GM18520 (cell line): Measurements from ENCODE around the gene NTNG1.

Experiments used
- ATAC-seq: cut with Tn5 transposase; IDR thresholded peaks from one replicate; pipeline ENCODE4 v1.9.1; 2021; ENCODE audit not compliant: unreplicated experiment

Gene NTNG1

DNA sequence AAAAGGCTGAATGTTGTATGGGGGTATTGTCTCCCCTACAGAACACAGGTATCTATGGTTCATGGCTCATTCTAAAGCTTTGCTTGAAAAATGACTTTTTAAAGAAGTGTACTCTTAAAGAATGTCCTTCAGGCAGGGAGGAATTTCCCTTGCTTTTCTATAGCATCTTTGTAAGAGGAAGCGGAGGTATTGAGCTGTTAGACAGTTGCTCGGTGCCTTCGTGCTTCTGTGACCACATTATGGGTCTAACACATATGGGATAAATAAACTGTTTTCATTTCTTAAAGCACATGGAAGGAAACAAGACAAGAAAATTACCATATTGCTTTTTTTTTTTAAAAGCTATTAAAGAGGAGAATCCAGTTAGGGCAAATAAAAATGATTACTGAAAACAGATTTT lies 182.9 kb downstream of the NTNG1 start:
- no peak for ATAC-seq

DNA sequence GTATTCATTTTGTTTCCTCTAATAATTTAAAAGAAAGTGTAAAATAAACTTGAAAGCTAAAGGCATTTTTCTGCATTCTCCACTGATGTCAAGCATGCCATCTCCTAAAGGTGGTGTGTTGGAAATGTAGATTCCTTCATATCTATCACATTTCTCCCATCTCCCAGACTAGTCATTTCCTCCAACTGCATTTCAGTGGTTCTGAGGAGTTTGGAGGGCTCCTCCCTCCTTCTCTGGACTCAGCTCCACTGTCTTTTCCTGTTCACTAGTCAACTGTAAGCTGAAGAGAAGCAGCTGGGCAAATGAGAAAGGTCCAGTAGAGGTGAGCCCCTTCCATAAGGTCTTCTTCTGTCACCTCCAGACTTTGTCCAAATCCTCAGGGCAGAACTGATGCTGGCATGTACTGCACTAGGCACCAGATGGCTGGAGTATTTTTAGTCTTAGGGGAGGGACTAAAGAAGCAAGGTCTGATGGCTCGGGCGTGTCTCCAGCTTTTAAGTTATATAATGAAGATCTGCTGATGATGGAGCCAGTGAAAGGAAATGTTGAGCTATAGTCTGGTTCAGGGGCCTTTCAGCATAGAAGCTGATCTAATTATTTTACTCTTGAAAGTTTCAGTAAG lies 186.1 kb downstream of the NTNG1 start:
- no peak for ATAC-seq

- ATAC-seq: no peak
These were observed 186.6 kb downstream of the NTNG1 start for GRCh38 chr1:107327446-107327845.

- no peak for ATAC-seq
These were observed 187.2 kb downstream of the NTNG1 start for GRCh38 chr1:107328087-107328486.

DNA sequence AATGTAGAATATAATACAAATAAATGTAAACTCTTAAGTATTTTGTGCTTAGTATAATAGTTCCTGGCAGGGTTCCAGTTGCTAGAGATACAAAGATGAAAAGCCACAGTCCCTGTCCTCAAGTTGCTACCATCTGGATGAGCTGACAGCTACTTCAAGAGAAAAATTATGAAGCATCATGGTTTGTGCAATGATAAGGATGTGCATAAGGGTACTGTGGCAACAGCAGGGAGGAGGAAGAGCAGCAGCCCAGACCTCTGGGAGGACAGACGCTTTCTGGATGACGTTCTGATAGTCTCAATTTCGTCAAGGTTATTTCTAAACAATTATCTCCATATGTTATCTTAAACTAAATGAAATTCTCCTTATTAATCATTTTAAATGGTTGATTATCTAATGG lies 198.9 kb downstream of the NTNG1 start:
- no peak for ATAC-seq

DNA sequence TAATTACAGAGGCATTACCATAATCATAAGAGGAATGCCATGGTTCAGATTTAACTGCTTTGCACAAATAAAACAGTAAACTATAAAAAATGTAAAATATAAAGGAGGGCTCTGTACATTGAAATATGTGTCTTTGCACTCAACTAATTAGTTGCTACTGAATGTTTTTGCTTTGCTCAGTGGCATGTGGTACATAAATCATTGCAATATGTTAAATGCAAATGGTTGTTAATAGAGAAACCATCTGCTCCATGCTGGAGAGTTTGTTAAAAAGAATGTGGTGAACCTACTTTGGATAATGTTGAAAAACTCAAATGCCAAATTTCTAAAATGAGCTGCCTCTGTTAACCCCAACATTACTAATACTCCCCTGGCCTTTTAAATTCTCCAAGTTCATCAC lies 201.5 kb downstream of the NTNG1 start:
- no peak for ATAC-seq

- no peak for ATAC-seq
These were observed 201.9 kb downstream of the NTNG1 start for GRCh38 chr1:107342768-107343167.

- ATAC-seq: no peak
These were observed 202.8 kb downstream of the NTNG1 start for GRCh38 chr1:107343601-107344000.

GRCh38 chr1:107344268-107344760 lies 203.5 kb downstream of the NTNG1 start:
- ATAC-seq: no peak

- no peak for ATAC-seq
These were observed 204.0 kb downstream of the NTNG1 start for GRCh38 chr1:107344836-107345235.

DNA sequence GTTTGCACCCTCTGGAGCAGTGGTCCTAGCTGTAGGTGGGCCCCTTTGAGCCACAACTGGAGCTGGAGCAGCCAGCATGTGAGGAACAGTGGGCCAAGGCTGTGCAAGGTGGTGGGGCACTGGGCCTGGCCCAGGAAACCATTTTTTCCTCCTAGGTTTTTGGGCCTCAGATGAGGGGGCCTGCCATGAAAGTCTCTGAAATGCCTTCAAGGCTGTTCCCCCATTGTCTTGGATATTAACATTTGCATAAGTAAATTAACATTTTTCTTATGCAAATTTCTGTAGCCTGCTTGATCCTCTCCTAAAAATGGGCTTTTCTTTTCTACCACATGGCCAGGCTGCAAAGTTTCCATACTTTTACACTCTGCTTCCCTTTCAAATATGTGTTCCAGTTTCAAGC lies 212.0 kb downstream of the NTNG1 start:
- ATAC-seq: no peak

DNA sequence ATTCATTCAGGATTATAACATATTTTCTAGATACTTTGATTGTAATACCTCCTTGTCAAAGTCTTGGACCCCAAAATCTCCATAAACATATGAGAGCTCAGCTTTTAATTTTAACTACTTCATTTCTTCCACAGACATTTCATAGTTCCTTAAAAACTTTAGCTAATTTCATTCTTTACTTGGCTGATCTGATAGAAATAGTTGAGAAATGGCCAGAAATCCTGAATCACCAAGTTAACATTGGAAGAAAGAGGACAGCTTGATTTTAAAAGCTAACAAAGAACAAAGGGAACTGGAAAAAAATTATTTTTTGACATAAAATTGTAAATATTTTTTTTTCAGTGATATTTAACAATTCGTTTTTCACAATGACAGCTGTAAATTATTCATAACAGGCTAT lies 216.5 kb downstream of the NTNG1 start:
- ATAC-seq: no peak

DNA sequence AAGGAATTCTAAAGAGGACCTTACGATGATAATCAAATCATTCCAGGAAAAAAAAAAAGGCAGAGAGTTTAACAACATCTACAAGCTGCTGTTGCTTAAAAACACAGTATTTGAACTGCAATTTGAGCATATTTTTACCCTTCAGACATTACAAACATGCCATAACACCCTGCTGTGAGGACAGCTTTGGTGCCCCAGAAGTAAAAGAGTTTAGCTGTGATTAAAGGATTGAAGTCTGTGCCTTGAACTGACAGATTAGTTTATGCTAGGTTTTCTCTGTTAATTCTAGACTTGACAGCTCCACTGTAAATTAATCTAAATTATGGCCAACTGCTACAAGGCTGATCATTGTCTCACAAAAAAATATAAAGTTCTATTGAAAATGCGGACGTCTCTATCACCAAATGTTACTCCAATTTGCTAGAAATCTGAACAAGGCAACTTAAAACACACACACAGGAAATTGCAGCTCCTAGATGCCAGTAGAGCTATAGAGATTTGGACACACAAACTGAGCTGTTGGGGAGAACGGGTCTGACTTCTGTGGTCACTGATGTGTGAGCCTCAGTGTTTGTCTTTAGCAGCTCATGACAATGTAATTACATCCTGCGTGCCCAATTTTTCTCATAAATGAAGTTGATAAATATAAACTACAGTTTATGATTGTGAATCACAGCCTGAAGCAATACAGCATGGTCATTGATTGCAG lies 217.9 kb downstream of the NTNG1 start:
- ATAC-seq: no peak

- ATAC-seq: no peak
These were observed 218.8 kb downstream of the NTNG1 start for GRCh38 chr1:107359472-107360241.

DNA sequence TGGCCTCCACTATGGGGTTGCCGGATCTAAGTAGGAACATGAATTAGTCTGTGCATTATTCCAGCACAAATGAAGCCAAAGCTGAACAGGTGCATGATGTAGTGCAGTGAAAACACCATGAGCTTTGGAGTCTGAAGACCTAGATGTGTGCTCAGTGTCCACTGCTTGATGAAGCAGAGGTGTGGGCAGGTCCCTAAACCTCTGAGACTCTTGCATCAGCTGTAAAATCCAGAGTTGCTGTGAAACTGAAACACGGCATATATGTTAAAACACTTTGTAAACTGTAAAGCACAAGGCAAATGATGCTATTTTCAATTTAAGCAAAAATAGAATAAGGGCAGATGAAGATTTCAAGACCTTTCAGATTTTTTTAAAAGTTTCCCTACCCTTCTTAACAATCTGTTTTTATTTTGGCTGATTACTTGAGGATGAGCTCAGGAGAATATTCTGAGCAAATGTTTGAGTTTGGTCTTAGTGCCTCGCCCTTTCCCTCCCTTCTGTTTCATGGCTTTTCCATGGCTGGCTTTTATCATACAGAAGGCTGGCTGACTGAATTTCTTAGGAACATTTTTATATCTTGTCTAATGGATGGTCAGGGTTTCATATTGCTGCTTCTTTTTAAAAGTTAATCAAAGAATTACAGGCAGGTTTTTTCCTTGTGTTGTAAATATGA lies 221.8 kb downstream of the NTNG1 start:
- no peak for ATAC-seq

- ATAC-seq: no peak
These were observed 222.3 kb downstream of the NTNG1 start for GRCh38 chr1:107363154-107363553.

GRCh38 chr1:107365527-107366240 lies 224.8 kb downstream of the NTNG1 start:
- ATAC-seq: no peak

DNA sequence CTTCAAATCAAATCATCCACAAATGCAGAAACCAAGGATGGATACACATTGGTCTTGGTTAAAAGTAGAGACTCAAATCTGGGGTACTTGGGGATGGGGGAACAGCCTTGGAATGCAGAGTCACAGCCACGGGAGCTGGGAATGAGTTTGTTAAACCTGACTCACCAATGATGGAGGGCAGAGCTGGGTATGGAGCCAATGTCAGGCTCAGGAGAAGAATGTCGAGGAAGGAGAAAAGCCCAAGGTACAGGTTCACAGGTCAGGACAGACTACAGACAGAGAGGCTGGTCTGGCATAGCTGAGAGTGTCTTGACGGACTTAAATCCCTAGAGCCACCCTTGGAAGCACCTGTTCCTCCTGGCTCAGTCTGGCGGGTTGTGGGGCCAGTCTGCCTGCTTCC lies 237.6 kb downstream of the NTNG1 start:
- no peak for ATAC-seq

DNA sequence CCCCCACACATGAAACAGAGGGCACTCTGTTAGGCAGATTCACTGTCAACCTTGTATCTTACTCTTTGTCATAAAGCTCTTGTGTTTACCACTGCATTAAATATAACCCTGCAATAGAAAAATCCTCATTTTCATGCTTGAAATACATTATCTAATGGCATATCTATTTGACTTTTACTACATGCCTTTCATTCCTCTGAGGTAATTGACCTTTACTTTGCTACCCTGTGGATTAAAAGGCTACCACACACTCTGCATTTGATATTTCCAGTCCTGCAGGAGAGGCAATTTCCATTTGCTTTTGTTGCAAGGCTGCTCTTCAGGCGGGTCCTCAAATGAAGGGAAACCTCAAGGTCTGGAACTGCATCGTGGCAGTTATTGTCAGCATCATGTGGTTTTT lies 238.0 kb downstream of the NTNG1 start:
- no peak for ATAC-seq

- ATAC-seq: no peak
These were observed 239.0 kb downstream of the NTNG1 start for GRCh38 chr1:107379826-107380225.
